ENCODE data around the gene CASK. TPM values are rescaled to one million over a fixed set of nuclear protein-coding genes. Genes with fewer than 3 reads are reported as not detected.

CASK gene
- total RNA-seq, 6 donors from 2014 or later, result 25.1 to 61.6 (median 35.3) TPM

DNA sequence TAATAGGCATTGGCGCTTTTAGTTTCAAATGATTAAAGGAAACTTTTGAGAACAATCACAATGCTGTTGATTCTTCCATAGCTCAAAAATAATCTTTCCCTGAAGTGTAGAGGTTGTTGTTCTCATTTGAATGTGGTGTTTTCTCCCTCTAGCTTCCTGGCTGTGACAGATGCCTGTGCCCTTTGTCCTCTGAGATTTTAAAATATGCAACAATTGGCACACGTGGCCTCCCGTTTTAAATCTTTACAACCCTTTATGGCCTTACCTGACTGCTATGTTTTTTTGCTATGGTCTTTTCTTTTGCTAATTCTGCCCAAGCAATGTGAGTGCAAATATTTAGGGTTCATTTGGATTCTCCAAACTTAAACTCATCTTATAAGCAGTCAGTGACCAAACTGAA, 22.9 kb upstream of the CASK start:
- H3K4me3 ChIP-seq, result no peak overlapping the region
- no peak overlapping the region for H3K27ac ChIP-seq
- H3K4me1 ChIP-seq, result no peaks in the 10 kb centered on the region
- WGBS, 2 donors, result 58 to 65% methylated on average over 3 of the region's 3 CpGs
- ATAC-seq (ENCODE audit: low FRiP score in 2 of 2) (no peak), DNase-seq (no peak)
- TF ChIP-seq POLR2A (IDR thresholded peaks at IDR 0.05) (no peak), EP300 (IDR thresholded peaks at IDR 0.05) (no peak), POLR2AphosphoS5 (IDR thresholded peaks at IDR 0.05) (no peak)
- TF ChIP-seq, protein P1, sequence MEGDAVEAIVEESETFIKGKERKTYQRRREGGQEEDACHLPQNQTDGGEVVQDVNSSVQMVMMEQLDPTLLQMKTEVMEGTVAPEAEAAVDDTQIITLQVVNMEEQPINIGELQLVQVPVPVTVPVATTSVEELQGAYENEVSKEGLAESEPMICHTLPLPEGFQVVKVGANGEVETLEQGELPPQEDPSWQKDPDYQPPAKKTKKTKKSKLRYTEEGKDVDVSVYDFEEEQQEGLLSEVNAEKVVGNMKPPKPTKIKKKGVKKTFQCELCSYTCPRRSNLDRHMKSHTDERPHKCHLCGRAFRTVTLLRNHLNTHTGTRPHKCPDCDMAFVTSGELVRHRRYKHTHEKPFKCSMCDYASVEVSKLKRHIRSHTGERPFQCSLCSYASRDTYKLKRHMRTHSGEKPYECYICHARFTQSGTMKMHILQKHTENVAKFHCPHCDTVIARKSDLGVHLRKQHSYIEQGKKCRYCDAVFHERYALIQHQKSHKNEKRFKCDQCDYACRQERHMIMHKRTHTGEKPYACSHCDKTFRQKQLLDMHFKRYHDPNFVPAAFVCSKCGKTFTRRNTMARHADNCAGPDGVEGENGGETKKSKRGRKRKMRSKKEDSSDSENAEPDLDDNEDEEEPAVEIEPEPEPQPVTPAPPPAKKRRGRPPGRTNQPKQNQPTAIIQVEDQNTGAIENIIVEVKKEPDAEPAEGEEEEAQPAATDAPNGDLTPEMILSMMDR (IDR thresholded peaks at IDR 0.05), result no peak
- H3K9me3 ChIP-seq, result no peaks in the 10 kb centered on the region
- H3K27me3 ChIP-seq, result no peaks in the 10 kb centered on the region
- no peaks in the 10 kb centered on the region for H3K36me3 ChIP-seq

DNA sequence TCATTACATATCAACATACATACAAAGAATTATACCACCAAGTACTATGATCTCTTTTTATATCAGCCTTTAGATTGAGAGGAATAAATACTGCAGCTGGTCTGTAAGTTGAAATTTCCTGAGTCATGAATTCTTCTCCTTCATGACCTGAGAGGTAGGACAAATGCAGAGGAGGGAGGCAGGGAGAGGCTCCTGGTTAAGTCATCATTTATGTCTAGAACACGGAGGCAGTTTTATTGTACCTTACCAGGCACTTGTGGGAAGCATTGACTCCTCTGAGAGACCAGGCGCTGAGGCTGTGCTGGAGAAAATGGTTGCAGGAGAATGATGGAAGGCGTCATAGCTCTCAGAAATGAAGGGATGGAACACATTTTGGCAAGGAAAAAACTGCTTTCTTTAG, 12.5 kb upstream of the CASK start:
- 69 to 94% methylated on average over 3 of the region's 3 CpGs for WGBS, 2 donors
- Histone ChIP-seq H3K9me3 (no peaks in the 10 kb centered on the region), H3K36me3 (no peaks in the 10 kb centered on the region), H3K27ac (no peak overlapping the region), H3K27me3 (no peaks in the 10 kb centered on the region), H3K4me1 (no peaks in the 10 kb centered on the region), H3K4me3 (no peak overlapping the region)
- TF ChIP-seq, protein P1 (IDR thresholded peaks at IDR 0.05), result no peak
- TF ChIP-seq POLR2A (IDR thresholded peaks at IDR 0.05) (no peak), EP300 (IDR thresholded peaks at IDR 0.05) (no peak), POLR2AphosphoS5 (IDR thresholded peaks at IDR 0.05) (no peak)
- DNase-seq, result no peak
- ATAC-seq (ENCODE audit: low FRiP score in 2 of 2), result no peak

DNA sequence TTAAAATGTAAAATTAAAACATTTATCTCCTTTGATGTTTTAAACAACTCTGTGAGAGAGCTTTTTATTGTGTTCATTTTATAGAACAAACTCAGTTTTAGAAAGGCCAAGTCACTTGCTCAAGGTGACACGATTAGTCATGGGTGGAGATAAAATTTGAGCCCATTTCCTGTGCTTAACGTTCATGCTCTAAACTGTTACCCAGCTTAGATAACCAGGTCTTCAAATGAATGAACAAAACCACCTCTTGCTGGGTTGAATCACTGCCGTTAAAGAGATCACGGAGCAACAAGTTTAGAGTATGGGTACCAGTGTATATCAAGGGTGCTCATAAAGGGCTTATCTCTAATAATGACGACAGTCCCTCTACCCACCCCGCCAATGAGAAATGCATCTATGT, 10.2 kb upstream of the CASK start:
- no peak for TF ChIP-seq POLR2A (IDR thresholded peaks at IDR 0.05)
- TF ChIP-seq EP300 (IDR thresholded peaks at IDR 0.05), result no peak
- no peak for TF ChIP-seq POLR2AphosphoS5 (IDR thresholded peaks at IDR 0.05)
- TF ChIP-seq, protein P1 (IDR thresholded peaks at IDR 0.05), result no peak
- H3K36me3 ChIP-seq, result no peaks in the 10 kb centered on the region
- H3K9me3 ChIP-seq, result no peaks in the 10 kb centered on the region
- H3K27me3 ChIP-seq, result no peaks in the 10 kb centered on the region
- ATAC-seq (ENCODE audit: low FRiP score in 2 of 2) (no peak), DNase-seq (no peak)
- no peaks in the 10 kb centered on the region for H3K4me1 ChIP-seq
- 69 to 83% methylated on average over 6 of the region's 6 CpGs for WGBS, 2 donors
- H3K4me3 ChIP-seq, result no peak overlapping the region
- no peak overlapping the region for H3K27ac ChIP-seq

- DNase-seq (no peak), ATAC-seq (ENCODE audit: low FRiP score in 2 of 2) (no peak)
- Histone ChIP-seq H3K36me3 (no peaks in the 10 kb centered on the region), H3K27ac (no peak overlapping the region), H3K4me3 (no peak overlapping the region), H3K4me1 (no peaks in the 10 kb centered on the region), H3K9me3 (no peaks in the 10 kb centered on the region), H3K27me3 (no peaks in the 10 kb centered on the region)
- 91 to 95% methylated on average over 5 of the region's 5 CpGs for WGBS, 2 donors
- TF ChIP-seq POLR2A (IDR thresholded peaks at IDR 0.05), result no peak
- TF ChIP-seq POLR2AphosphoS5 (IDR thresholded peaks at IDR 0.05), result no peak
Measured at GRCh38 chrX:41932885-41933284, 9.5 kb upstream of the CASK start.

- TF ChIP-seq EP300 (IDR thresholded peaks at IDR 0.05), result no peak
- no peak for TF ChIP-seq POLR2A (IDR thresholded peaks at IDR 0.05)
- TF ChIP-seq, protein P1 (IDR thresholded peaks at IDR 0.05), result no peak
- no peak for TF ChIP-seq POLR2AphosphoS5 (IDR thresholded peaks at IDR 0.05)
- H3K27me3 ChIP-seq, result no peaks in the 10 kb centered on the region
- no peaks in the 10 kb centered on the region for H3K4me1 ChIP-seq
- H3K36me3 ChIP-seq, result no peaks in the 10 kb centered on the region
- no peak overlapping the region for H3K27ac ChIP-seq
- H3K9me3 ChIP-seq, result no peaks in the 10 kb centered on the region
- H3K4me3 ChIP-seq, result no peak overlapping the region
- ATAC-seq (ENCODE audit: low FRiP score in 2 of 2) (no peak), DNase-seq (no peak)
Measured at GRCh38 chrX:41931591-41931990, 8.2 kb upstream of the CASK start.

Measured in upper lobe of left lung (tissue), 6 donors.